GM19238 (cell line): Measurements from ENCODE around the gene HOXD12.

Experiments
- DNase-seq: peaks from one replicate; pipeline ENCODE4 v3.0.0; 2011; ENCODE audit warnings: low spot score; ENCODE audit not compliant: insufficient read length

HOXD12 gene, protein sequence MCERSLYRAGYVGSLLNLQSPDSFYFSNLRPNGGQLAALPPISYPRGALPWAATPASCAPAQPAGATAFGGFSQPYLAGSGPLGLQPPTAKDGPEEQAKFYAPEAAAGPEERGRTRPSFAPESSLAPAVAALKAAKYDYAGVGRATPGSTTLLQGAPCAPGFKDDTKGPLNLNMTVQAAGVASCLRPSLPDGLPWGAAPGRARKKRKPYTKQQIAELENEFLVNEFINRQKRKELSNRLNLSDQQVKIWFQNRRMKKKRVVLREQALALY

GRCh38 chr2:176099728-176100546 is at the start of gene HOXD12:
HOXD12 (plus strand) TSS chr2:176099795; CDS start chr2:176099802, 7 bp downstream.
- DNase-seq, result no peak

- no peak for DNase-seq
Observed at GRCh38 chr2:176056406-176056805, 43.2 kb upstream of the HOXD12 start.

- DNase-seq, result no peak
Observed at GRCh38 chr2:176063958-176064357, 35.6 kb upstream of the HOXD12 start.

- DNase-seq, result no peak
Observed at GRCh38 chr2:176066645-176067588, 32.7 kb upstream of the HOXD12 start.

DNA sequence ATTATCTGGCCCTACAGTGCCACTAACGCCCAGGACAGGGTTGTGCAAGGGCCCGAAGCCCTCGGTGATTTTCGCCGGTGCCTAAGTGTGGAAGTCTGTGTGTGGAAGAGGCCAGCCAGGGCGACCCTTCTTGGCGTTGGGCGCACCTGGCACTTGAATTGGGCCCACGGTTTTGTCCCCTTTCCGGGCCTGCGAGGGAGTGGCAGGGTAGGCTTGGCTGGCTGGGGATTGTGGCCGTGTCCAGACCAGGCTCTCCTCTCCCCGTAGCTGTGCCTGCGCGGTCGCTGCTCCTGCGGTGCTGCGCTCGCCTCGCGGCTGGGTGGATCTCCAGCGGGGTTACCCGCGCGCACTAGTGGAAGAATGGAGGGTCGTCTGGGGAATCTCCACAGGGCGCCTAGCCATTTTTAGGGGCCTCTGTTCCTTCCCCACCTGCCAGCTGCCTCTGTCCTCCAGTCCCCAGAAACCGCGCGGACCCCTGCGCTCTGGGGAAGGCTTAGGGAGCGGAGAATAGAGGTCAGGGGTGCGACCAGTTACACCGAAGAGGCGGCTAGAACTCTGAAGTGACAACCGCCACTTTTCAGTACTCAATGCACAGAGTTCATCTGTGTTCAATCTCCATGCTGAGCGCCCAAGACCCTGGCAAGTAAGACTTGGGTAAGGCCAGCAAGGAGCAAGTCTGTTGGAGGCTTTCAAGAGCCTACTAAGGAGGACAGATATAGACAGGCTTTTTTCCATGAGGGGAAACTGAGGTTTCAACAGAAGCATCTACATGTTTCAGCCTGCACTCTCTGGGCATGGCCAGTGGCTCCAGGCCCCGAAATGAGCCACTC is 31.8 kb upstream of the HOXD12 start:
- no peak for DNase-seq

DNA sequence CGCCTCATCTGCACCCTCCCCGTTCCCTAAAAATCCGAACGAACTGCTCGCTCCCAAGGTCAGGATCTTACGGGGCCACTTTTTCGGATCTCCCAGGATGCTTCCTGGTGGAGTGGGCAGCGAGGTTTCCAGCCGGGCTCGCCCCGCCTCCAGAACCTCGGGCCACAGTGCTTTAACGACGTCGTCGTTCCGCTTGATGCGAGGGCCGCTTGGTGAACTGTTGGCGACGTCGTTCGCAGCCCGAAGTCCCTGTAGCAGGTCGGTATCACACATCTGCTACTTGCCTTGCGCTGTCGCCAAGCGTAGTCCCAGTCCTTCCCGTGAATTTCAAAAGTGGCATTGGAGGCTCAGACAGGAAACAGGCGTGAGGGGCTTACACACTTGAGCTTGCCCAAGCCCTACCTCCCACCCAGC is 31.2 kb upstream of the HOXD12 start:
- DNase-seq, result no peak

DNA sequence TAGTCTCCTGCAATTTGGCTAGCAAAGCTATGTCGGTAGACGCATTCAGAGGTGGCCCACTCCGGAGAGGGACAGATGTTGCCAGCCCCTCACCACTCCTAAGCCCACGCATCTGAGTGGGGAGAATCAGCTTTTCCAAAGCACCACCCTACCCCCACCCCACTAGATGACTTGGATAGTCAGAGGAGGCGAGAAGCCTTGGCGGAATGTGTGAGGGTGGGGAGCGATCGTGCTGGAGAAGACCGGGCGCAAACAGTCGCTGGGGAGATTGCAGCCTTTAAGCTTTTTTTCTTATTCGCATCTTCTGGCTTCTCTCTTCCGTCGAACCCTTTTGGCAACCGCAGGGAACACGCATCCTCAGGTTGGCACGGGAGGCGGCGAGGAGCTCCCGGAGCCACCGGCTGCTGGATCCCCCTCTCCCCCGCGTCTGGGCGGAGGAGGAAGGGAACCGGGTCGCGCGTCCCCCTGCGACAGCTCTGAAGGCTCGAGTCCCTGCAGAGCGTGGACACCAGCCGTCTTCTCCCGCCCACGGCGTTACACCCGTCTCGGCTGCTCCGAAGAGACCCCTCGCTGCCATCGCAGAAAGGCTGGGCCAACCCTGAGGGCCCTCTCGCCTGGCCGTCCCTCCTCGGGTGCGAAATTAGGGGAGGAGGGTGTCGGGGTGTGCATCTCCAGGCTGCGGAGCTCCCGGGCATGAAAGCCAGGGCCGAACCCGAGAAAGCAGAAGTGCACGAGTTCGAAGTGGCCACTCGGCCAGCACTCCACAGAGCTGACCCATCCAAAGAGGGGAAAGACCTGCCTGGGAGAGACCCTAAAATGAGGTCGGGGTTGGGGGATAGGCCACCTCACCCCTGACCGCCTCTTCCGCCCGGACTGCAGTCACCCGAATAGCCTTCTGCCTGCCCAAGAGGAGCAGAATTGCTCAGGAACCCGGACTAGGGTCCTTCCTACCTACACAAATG is 28.0 kb upstream of the HOXD12 start:
- DNase-seq, result no peak

GRCh38 chr2:176072292-176072669 is 27.3 kb upstream of the HOXD12 start:
- DNase-seq, result no peak

DNA sequence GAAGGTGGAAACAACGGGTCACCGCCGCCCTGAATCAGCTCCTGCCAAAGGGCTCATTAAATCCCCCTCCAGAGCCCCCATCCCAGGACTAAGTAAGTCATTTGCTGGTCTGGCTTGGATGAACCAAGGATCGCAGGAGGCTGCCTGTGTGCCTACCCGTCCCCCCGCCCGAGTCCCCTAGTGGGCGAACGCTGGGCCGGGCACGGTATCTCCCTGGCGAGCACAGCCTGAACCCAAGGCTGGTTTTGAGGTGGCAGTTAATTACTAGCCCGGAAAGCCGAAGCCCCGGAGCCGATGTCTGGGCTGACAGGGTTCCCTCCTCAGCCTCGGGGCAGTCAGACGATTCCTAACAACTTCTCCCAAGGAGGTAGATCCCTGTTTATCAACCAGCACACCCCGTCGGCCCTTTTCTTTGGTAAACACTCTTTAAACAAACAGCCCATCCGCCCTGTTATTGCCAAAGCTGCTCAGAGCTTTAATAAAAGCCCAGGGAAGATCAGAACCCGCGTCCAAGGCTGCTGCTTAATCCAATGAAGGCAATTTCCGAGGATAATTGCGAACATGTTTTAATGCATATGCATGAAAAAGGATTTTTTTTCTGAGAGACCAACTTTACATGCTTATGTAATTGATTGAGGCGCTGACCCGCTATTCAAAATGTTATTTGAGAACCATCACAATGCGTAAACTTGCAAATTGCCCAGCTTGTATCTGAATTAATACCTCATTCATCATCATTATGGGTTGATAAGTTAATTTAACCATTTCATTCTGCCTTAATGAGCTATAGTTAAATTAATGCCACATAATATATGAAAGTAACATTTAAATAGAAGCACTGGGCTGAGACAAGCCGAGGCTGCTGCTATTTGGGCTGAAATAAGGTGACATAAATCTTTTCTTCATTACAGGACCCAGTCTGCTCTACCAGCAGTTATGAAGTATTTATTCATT is 26.4 kb upstream of the HOXD12 start:
- no peak for DNase-seq

DNA sequence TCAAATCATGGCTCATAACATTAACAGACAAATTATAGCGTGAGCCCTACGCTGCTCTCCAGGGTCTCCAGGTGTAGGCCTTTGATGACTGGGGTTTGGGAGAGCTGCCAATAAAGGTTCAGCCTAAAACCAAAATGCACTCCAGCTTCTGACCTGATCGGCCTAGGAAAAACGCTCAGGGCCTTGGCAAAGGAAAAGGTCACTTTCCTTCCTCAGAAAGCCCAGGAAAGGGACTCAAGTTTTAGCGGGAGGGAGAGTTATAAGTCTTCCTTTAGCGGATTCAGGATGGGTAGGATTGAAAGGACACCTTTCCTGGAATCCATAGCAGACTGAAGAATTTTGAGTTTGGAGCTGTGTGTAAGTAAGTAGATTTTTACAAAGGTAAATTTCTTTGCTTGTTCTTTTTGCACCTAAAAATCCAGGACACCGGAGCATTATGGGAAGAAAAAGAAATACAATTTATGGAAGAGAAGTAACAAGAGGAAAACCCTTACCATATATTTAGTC is 24.6 kb upstream of the HOXD12 start:
- no peak for DNase-seq

DNA sequence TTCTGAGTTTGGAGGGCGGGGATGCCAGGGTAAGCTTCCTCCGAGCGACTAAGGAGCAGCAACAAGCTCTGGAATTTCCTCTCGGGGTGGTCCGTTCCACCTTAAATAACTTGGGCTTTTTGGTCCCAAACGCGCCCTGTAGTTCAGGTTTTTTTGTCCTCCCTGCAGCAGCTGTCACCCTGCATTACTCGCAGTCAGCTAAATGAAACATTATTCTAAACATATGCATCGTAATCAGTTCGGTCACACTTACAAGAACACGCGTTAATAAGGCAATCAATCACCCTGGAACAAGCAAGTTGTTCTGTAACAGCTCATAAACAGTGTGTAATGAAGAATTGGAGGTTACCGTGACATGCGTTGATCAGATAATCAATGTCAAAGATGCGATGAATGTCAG is 24.1 kb upstream of the HOXD12 start:
- no peak for DNase-seq

GRCh38 chr2:176076063-176076462 is 23.5 kb upstream of the HOXD12 start:
- no peak for DNase-seq

- DNase-seq, result no peak
Observed at GRCh38 chr2:176076796-176077195, 22.8 kb upstream of the HOXD12 start.

- no peak for DNase-seq
Observed at GRCh38 chr2:176078541-176079284, 20.9 kb upstream of the HOXD12 start.

DNA sequence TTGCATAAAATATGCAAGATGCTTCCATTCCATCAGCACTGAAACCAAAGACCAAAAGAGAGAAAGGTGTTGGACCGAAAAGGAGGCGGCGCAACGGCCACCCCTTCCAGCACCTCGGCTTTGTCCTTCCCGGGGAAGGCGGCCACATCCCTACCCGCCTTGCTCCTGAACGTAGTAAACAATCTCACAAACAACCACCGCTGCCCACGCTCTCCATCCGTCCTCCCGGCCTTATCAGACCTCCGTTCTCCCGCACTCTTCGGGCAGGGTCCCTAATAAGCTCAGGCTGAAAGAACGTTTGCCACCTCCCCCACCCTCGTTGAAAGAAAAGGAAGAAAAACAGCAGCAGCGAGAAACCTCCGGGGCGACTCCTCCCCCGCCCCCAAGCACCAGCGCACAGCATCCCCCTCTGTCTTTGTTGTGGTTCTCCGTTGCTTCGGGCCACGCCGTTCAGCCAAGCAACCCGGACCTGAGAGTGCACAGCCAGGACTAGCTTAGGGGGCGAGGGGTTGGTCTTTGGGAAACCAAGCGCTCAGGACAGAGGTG is 20.2 kb upstream of the HOXD12 start:
- no peak for DNase-seq

DNA sequence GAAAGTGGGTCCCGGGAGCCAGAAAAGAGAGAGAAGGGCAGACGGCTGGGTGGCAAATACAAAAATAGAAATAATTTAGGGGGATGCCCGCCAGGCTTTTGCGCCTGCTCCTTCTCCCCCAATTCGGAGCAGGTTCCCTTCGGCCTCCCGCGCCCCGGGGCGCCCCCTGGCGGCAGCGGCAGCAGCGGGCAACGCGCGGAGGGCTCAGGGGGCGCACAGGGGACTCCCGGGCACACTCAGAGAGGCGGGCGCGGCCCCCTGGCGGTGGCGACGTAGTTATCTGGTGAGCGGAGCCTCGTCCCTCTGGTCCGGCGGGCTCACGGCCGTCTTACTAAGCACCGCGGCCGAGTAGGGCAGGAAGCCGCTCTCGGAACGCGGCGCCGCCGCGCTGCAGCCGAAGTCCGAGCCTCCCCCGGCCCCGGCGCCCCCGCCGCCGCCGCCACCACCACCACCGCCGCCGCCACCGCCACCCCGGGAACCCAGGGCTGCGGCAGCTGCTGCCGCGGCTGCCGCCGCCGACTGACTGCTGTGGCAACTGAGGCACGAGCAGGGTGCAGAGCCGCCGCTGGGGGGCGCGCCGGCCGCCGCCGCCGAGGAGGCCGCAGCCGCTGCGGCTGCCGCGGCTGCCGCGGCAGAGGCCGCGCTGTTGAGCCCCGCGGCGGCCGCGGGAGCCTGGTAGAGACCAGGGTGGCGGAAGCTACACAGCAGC is 19.6 kb upstream of the HOXD12 start:
- peak; percentile 46 for DNase-seq
